ENCODE data around the gene RAPGEF4.

Gene RAPGEF4

GRCh38 chr2:172962824-172963223 is 227.2 kb downstream of the RAPGEF4 start:
- H2AFZ ChIP-seq (ENCODE audit: low read length) = no peak overlapping the region
- no peak overlapping the region for H3K9ac ChIP-seq (ENCODE audit: low read depth, low read length, poor library complexity, severe bottlenecking)
- no peak overlapping the region for H3K4me3 ChIP-seq (ENCODE audit: low read length, poor library complexity, severe bottlenecking)
- no peaks in the 10 kb centered on the region for H3K36me3 ChIP-seq (ENCODE audit: insufficient read depth, low read length)
- no peaks in the 10 kb centered on the region for H3K79me2 ChIP-seq (ENCODE audit: insufficient read depth, low read length)
- no peaks in the 10 kb centered on the region for H3K9me2 ChIP-seq (replicated peaks; ENCODE audit: low read depth, low read length)
- no peaks in the 10 kb centered on the region for H3F3A ChIP-seq (ENCODE audit: low read depth)
- no peaks in the 10 kb centered on the region for H3K27me3 ChIP-seq (ENCODE audit: insufficient read depth, low read length, poor library complexity, severe bottlenecking)
- H3K4me2 ChIP-seq (ENCODE audit: low read depth, low read length, poor library complexity, severe bottlenecking) = peak overlapping the region; percentile 22
- H3K4me1 ChIP-seq (ENCODE audit: insufficient read depth, low read length, poor library complexity, severe bottlenecking) = peaks cover 20% of the 10 kb centered on the region
- H4K20me1 ChIP-seq (ENCODE audit: insufficient read depth, low read length, poor library complexity, severe bottlenecking) = no peaks in the 10 kb centered on the region
- no peak for TF ChIP-seq EZH2phosphoT487 (IDR thresholded peaks at IDR 0.05; ENCODE audit: borderline replicate concordance)
- no peak for TF ChIP-seq CTCF (conservative IDR thresholded peaks at IDR 0.05; ENCODE audit: low read length)
- H3K9me3 ChIP-seq (ENCODE audit: insufficient read depth, low read depth, low read length) = no peaks in the 10 kb centered on the region

- Histone ChIP-seq H3K9me3 (ENCODE audit: insufficient read depth, low read depth, low read length) (no peaks in the 10 kb centered on the region), H2AFZ (ENCODE audit: low read length) (no peak overlapping the region), H3K79me2 (ENCODE audit: insufficient read depth, low read length) (no peaks in the 10 kb centered on the region), H3F3A (ENCODE audit: low read depth) (no peaks in the 10 kb centered on the region), H3K27me3 (ENCODE audit: insufficient read depth, low read length, poor library complexity, severe bottlenecking) (no peaks in the 10 kb centered on the region), H3K36me3 (ENCODE audit: insufficient read depth, low read length) (no peaks in the 10 kb centered on the region), H4K20me1 (ENCODE audit: insufficient read depth, low read length, poor library complexity, severe bottlenecking) (no peaks in the 10 kb centered on the region), H3K9ac (ENCODE audit: low read depth, low read length, poor library complexity, severe bottlenecking) (no peak overlapping the region), H3K9me2 (replicated peaks; ENCODE audit: low read depth, low read length) (no peaks in the 10 kb centered on the region), H3K4me2 (ENCODE audit: low read depth, low read length, poor library complexity, severe bottlenecking) (no peak overlapping the region), H3K4me1 (ENCODE audit: insufficient read depth, low read length, poor library complexity, severe bottlenecking) (peaks cover 20% of the 10 kb centered on the region), H3K4me3 (ENCODE audit: low read length, poor library complexity, severe bottlenecking) (no peak overlapping the region)
- no peak for TF ChIP-seq EZH2phosphoT487 (IDR thresholded peaks at IDR 0.05; ENCODE audit: borderline replicate concordance)
- TF ChIP-seq CTCF (conservative IDR thresholded peaks at IDR 0.05; ENCODE audit: low read length) = no peak
Measured at GRCh38 chr2:172964511-172965139, 229.0 kb downstream of the RAPGEF4 start.

- Histone ChIP-seq H4K20me1 (ENCODE audit: insufficient read depth, low read length, poor library complexity, severe bottlenecking) (no peaks in the 10 kb centered on the region), H3K4me2 (ENCODE audit: low read depth, low read length, poor library complexity, severe bottlenecking) (no peak overlapping the region), H3K4me3 (ENCODE audit: low read length, poor library complexity, severe bottlenecking) (no peak overlapping the region), H3K27me3 (ENCODE audit: insufficient read depth, low read length, poor library complexity, severe bottlenecking) (no peaks in the 10 kb centered on the region), H3K36me3 (ENCODE audit: insufficient read depth, low read length) (no peaks in the 10 kb centered on the region), H3K9me3 (ENCODE audit: insufficient read depth, low read depth, low read length) (no peaks in the 10 kb centered on the region), H3K9ac (ENCODE audit: low read depth, low read length, poor library complexity, severe bottlenecking) (no peak overlapping the region), H3K9me2 (replicated peaks; ENCODE audit: low read depth, low read length) (no peaks in the 10 kb centered on the region), H2AFZ (ENCODE audit: low read length) (no peak overlapping the region), H3F3A (ENCODE audit: low read depth) (no peaks in the 10 kb centered on the region), H3K79me2 (ENCODE audit: insufficient read depth, low read length) (no peaks in the 10 kb centered on the region), H3K4me1 (ENCODE audit: insufficient read depth, low read length, poor library complexity, severe bottlenecking) (peaks cover 20% of the 10 kb centered on the region)
- TF ChIP-seq CTCF (conservative IDR thresholded peaks at IDR 0.05; ENCODE audit: low read length) = no peak
- no peak for TF ChIP-seq EZH2phosphoT487 (IDR thresholded peaks at IDR 0.05; ENCODE audit: borderline replicate concordance)
Measured at GRCh38 chr2:172965433-172966212, 230.0 kb downstream of the RAPGEF4 start.
